Transverse colon (tissue), 4 donors: ENCODE data around the gene LMO7. TPM values are rescaled to one million over a fixed set of nuclear protein-coding genes. Genes with fewer than 3 reads are reported as not detected.
"Not testable (repeated sequence)": the region's sequence is repeated elsewhere in the genome, so short reads cannot be mapped to it uniquely, and the experiment has no call there.

ENCODE experiments used
- DNase-seq: peaks from one replicate; pipeline ENCODE4 v3.0.0-alpha.2; 2019
- H3K27ac ChIP-seq, 4 donors: fragments of 200-600 bp; sonication (generic); 2 replicates each; pipeline ENCODE4 v1.5.1; 2016 to 2018; ENCODE audit warnings: inconsistent platforms in 4 of 4
- H3K27me3 ChIP-seq: fragments of 200-600 bp; sonication (generic); 2 replicates; pipeline ENCODE4 v1.5.1; 2017; ENCODE audit warnings: inconsistent platforms
- H3K36me3 ChIP-seq, 4 donors: fragments of 200-600 bp; sonication (generic); 2 replicates each; pipeline ENCODE4 v1.5.1; 2017 to 2019; ENCODE audit warnings: inconsistent platforms in 4 of 4
- H3K4me1 ChIP-seq, 4 donors: fragments of 200-600 bp; sonication (generic); 2 replicates each; pipeline ENCODE4 v1.5.1; 2017 to 2020; ENCODE audit warnings: inconsistent platforms in 4 of 4
- H3K4me3 ChIP-seq, 4 donors: fragments of 200-600 bp; sonication (generic); 1 replicate in 1 of 4; 2 replicates in 3 of 4; pipeline versions ENCODE4 v1.5.1 to v1.6.1; 2017 to 2019; ENCODE audit warnings: inconsistent platforms in 4 of 4
- H3K9me3 ChIP-seq, 2 donors: fragments of 200-600 bp; sonication (generic); 2 replicates each; pipeline ENCODE4 v1.5.1; 2017 to 2019; ENCODE audit warnings: inconsistent platforms in 2 of 2
- CTCF ChIP-seq, 5 experiments: fragments of 200-600 bp in 3 of 5; fragments of 450-650 bp in 2 of 5; sonication (generic) in 3 of 5; IDR thresholded peaks; 1 replicate in 2 of 5; 2 replicates in 3 of 5; pipeline ENCODE4 v1.5.1; 2016 to 2017; ENCODE audit warnings: antibody characterized with exemption in 5 of 5, inconsistent platforms in 3 of 5, mild to moderate bottlenecking in 2 of 5, moderate library complexity in 1 of 5
- EP300 ChIP-seq: sonication (generic); formaldehyde crosslinking; IDR thresholded peaks from one replicate; pipeline ENCODE4 v1.6.1; 2017; ENCODE audit warnings: antibody characterized with exemption, low read depth
- POLR2A ChIP-seq: fragments of 450-650 bp; IDR thresholded peaks from one replicate; pipeline ENCODE4 v1.6.1; 2016; ENCODE audit warnings: antibody characterized with exemption, mild to moderate bottlenecking, moderate library complexity
- POLR2AphosphoS5 ChIP-seq, 3 donors: sonication (generic); formaldehyde crosslinking; IDR thresholded peaks; one replicate each; pipeline ENCODE4 v1.6.1; 2016; ENCODE audit warnings: antibody characterized with exemption in 3 of 3
- WGBS, 2 donors: methylation state at CpG; one replicate each; pipeline ENCODE4 v1.1.5; 2018; ENCODE audit warnings: low coverage in 1 of 2; 5-methylcytosine and 5-hydroxymethylcytosine counted together
- in situ Hi-C, 4 donors: fragments of 200-750 bp; cut with MboI; loops; one replicate each; pipeline versions ENCODE4 v1.15.0 to v1.15.1; 2017; ENCODE audit warnings: low sequenced_read_pairs in 3 of 4, low pct_ligation_motif_present in 1 of 4, low pct_unique_long_range_greater_than_20kb in 1 of 4
- intact Hi-C: fragments of 100-400 bp; cut with DNase I; formaldehyde crosslinking; loops from one replicate; pipeline ENCODE4 v1.15.1; 2023; ENCODE audit warnings: low total_unique reads
- total RNA-seq, 4 donors: library from RNA; depleted of rRNA; stranded (reverse); fragments of >200 nt; gene quantifications; one replicate each; pipeline ENCODE4 v1.1.0, GENCODE V29; 2016

LMO7 gene
- total RNA-seq, 4 donors from 2014 or later, result 82.6 to 304 (median 190) TPM

DNA sequence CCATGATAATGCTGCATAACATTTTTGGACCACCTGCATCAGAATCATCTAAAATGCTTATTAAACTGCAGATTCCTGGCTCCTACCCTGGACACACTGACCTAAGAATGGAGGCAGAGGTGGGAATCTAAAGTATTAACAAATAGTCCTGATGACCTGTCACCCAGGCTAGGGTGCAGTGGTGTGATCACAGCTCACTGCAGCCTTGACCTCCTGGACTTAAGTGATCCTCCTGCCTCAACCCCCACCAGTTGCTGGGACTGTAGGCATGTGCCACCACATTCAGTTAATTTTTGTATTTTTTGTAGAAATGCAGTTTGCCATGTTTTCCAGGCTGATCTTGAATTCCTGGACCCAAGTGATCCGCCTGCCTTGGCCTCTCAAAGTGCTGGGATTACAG lies 43.3 kb downstream of the LMO7 start:
- Histone ChIP-seq H3K27ac (no peak overlapping the region), H3K4me3 (no peak overlapping the region), H3K9me3 (no peaks in the 10 kb centered on the region), H3K4me1 (no peaks in the 10 kb centered on the region), H3K36me3 (no peaks in the 10 kb centered on the region), H3K27me3 (no peaks in the 10 kb centered on the region)
- in situ Hi-C loops (loop anchor here (25.0 kb wide), 5 partner anchors 183 to 1233 kb away; no protein-coding TSS in a partner anchor), intact Hi-C loops (no loop called here)
- DNase-seq, result no peak
- 95% methylated on average over 1 of the region's 1 CpG; no CpG with 5 or more reads in 1 of the 2 donors for WGBS, 2 donors
- no peak for TF ChIP-seq POLR2AphosphoS5 (IDR thresholded peaks at IDR 0.05)
- no peak for TF ChIP-seq POLR2A
- TF ChIP-seq EP300, result no peak
- TF ChIP-seq CTCF (IDR thresholded peaks at IDR 0.05), result no peak

GRCh38 chr13:75680251-75680650 lies 44.1 kb downstream of the LMO7 start:
- H3K27ac ChIP-seq, H3K27me3 ChIP-seq, H3K4me1 ChIP-seq, H3K9me3 ChIP-seq, intact Hi-C loops, DNase-seq, H3K4me3 ChIP-seq, H3K36me3 ChIP-seq: not testable (repeated sequence)
- in situ Hi-C loops, result loop anchor here (25.0 kb wide), 5 partner anchors 182 to 1232 kb away; no protein-coding TSS in a partner anchor
- 94 to 100% methylated on average over 2 of the region's 2 CpGs for WGBS, 2 donors

GRCh38 chr13:75682326-75682725 lies 46.2 kb downstream of the LMO7 start:
- intact Hi-C loops, result no loop called here

GRCh38 chr13:75685239-75685697 lies 49.1 kb downstream of the LMO7 start:
- 42 to 58% methylated on average over 2 of the region's 2 CpGs for WGBS, 2 donors
- Histone ChIP-seq H3K36me3 (no peaks in the 10 kb centered on the region), H3K27me3 (no peaks in the 10 kb centered on the region), H3K9me3 (no peaks in the 10 kb centered on the region), H3K27ac (no peak overlapping the region), H3K4me1 (no peaks in the 10 kb centered on the region), H3K4me3 (no peak overlapping the region)
- no peak for DNase-seq
- in situ Hi-C loops (loop anchor here (25.0 kb wide), 5 partner anchors 177 to 1227 kb away; no protein-coding TSS in a partner anchor), intact Hi-C loops (no loop called here)
- no peak for TF ChIP-seq CTCF (IDR thresholded peaks at IDR 0.05)
- no peak for TF ChIP-seq POLR2AphosphoS5 (IDR thresholded peaks at IDR 0.05)
- TF ChIP-seq POLR2A, result no peak
- TF ChIP-seq EP300, result no peak

More at GRCh38 chr13:75682326-75682725, 46.2 kb downstream of the LMO7 start:
- Histone ChIP-seq H3K4me3 (no peak overlapping the region), H3K27me3 (no peaks in the 10 kb centered on the region), H3K36me3 (no peaks in the 10 kb centered on the region), H3K4me1 (no peaks in the 10 kb centered on the region), H3K27ac (no peak overlapping the region), H3K9me3 (no peaks in the 10 kb centered on the region)
- in situ Hi-C loops, result loop anchor here (25.0 kb wide), 5 partner anchors 180 to 1230 kb away; no protein-coding TSS in a partner anchor
- no peak for TF ChIP-seq EP300
- TF ChIP-seq CTCF (IDR thresholded peaks at IDR 0.05), result no peak
- TF ChIP-seq POLR2AphosphoS5 (IDR thresholded peaks at IDR 0.05), result no peak
- TF ChIP-seq POLR2A, result no peak
- no peak for DNase-seq
- WGBS, 2 donors, result 80 to 85% methylated on average over 1 of the region's 1 CpG
